Liver (tissue), 9 donors: ENCODE data around the gene PPIA. TPM values are rescaled to one million over a fixed set of nuclear protein-coding genes. Genes with fewer than 3 reads are reported as not detected.

ENCODE experiments used
- DNase-seq: peaks from one replicate; pipeline ENCODE4 v3.0.0-alpha.2; 2017; ENCODE audit warnings: low spot score
- H3K27ac ChIP-seq, 2 donors: one replicate each; pipeline ENCODE4 v1.7.0; 2013; ENCODE audit warnings: inconsistent platforms in 2 of 2, low read length in 2 of 2, control low read depth in 1 of 2, low read depth in 1 of 2, mild to moderate bottlenecking in 1 of 2
- H3K27me3 ChIP-seq, 4 donors: one replicate each; pipeline versions ENCODE4 v1.6.1 to v1.7.0; 2013; ENCODE audit warnings: low read length in 3 of 4, inconsistent platforms in 1 of 4, mild to moderate bottlenecking in 1 of 4, moderate library complexity in 1 of 4; ENCODE audit not compliant: control insufficient read depth in 4 of 4, insufficient read depth in 4 of 4
- H3K36me3 ChIP-seq, 4 donors: one replicate each; pipeline versions ENCODE4 v1.6.1 to v1.7.0; 2013; ENCODE audit warnings: low read length in 3 of 4, mild to moderate bottlenecking in 3 of 4, low read depth in 1 of 4, moderate library complexity in 1 of 4; ENCODE audit not compliant: control insufficient read depth in 4 of 4, insufficient read depth in 3 of 4
- H3K4me1 ChIP-seq, 4 donors: one replicate each; pipeline versions ENCODE4 v1.6.1 to v1.7.0; 2013; ENCODE audit warnings: low read length in 3 of 4, mild to moderate bottlenecking in 3 of 4, moderate library complexity in 1 of 4; ENCODE audit not compliant: control insufficient read depth in 4 of 4, insufficient read depth in 4 of 4
- H3K4me3 ChIP-seq, 3 donors: one replicate each; pipeline versions ENCODE4 v1.6.1 to v1.7.0; 2013; ENCODE audit warnings: low read length in 3 of 3, control low read depth in 1 of 3, low read depth in 1 of 3, mild to moderate bottlenecking in 1 of 3
- H3K9ac ChIP-seq, 2 donors: one replicate each; pipeline ENCODE4 v1.7.0; 2013; ENCODE audit warnings: low read length in 2 of 2, mild to moderate bottlenecking in 2 of 2, moderate library complexity in 2 of 2, control low read depth in 1 of 2, low read depth in 1 of 2
- H3K9me3 ChIP-seq, 4 donors: one replicate each; pipeline versions ENCODE4 v1.6.1 to v1.7.0; 2013; ENCODE audit warnings: low read length in 3 of 4; ENCODE audit not compliant: control insufficient read depth in 4 of 4
- ATF3 ChIP-seq: IDR thresholded peaks from 2 replicates; pipeline ENCODE4 v1.6.1; 2016; ENCODE audit warnings: antibody characterized with exemption
- CTCF ChIP-seq: fragments of 150-350 bp; IDR thresholded peaks from 2 replicates; pipeline ENCODE4 v1.5.1; 2017; ENCODE audit warnings: improper control_type of control experiment, low read depth, low read length; ENCODE audit not compliant: missing input control
- EGR1 ChIP-seq, 2 donors: IDR thresholded peaks; 2 replicates each; pipeline ENCODE4 v1.6.1; 2016 to 2018; ENCODE audit warnings: antibody characterized with exemption in 2 of 2, low read depth in 2 of 2
- FOXA2 ChIP-seq: IDR thresholded peaks from 2 replicates; pipeline ENCODE4 v1.6.1; 2016; ENCODE audit warnings: antibody characterized with exemption
- GABPA ChIP-seq, 2 donors: IDR thresholded peaks in 1 of 2; conservative IDR thresholded peaks in 1 of 2; 2 replicates each; pipeline ENCODE4 v1.6.1; 2016; ENCODE audit warnings: antibody characterized with exemption in 2 of 2, mild to moderate bottlenecking in 1 of 2, moderate library complexity in 1 of 2
- HNF4A ChIP-seq, 2 donors: conservative IDR thresholded peaks; 2 replicates each; pipeline ENCODE4 v1.6.1; 2016; ENCODE audit warnings: antibody characterized with exemption in 2 of 2, mild to moderate bottlenecking in 2 of 2
- HNF4G ChIP-seq: IDR thresholded peaks from 2 replicates; pipeline ENCODE4 v1.6.1; 2016; ENCODE audit warnings: antibody characterized with exemption
- JUND ChIP-seq, 2 donors: IDR thresholded peaks; 2 replicates each; pipeline ENCODE4 v1.6.1; 2016; ENCODE audit warnings: antibody characterized with exemption in 2 of 2
- MAX ChIP-seq: IDR thresholded peaks from 2 replicates; pipeline ENCODE4 v1.6.1; 2016; ENCODE audit warnings: antibody characterized with exemption
- NR2F2 ChIP-seq: IDR thresholded peaks from 2 replicates; pipeline ENCODE4 v1.6.1; 2016; ENCODE audit warnings: antibody characterized with exemption
- RAD21 ChIP-seq, 2 donors: IDR thresholded peaks; 2 replicates each; pipeline ENCODE4 v1.6.1; 2016; ENCODE audit warnings: antibody characterized with exemption in 2 of 2, mild to moderate bottlenecking in 2 of 2
- REST ChIP-seq: IDR thresholded peaks from 2 replicates; pipeline ENCODE4 v1.6.1; 2016; ENCODE audit warnings: antibody characterized with exemption, mild to moderate bottlenecking
- RXRA ChIP-seq, 2 donors: IDR thresholded peaks; 2 replicates each; pipeline ENCODE4 v1.6.1; 2017 to 2018; ENCODE audit warnings: antibody characterized with exemption in 2 of 2, mild to moderate bottlenecking in 1 of 2
- SP1 ChIP-seq: IDR thresholded peaks from 2 replicates; pipeline ENCODE4 v1.6.1; 2018; ENCODE audit warnings: antibody characterized with exemption, mild to moderate bottlenecking
- TAF1 ChIP-seq: conservative IDR thresholded peaks from 2 replicates; pipeline ENCODE4 v1.6.1; 2016; ENCODE audit warnings: antibody characterized with exemption, mild to moderate bottlenecking
- YY1 ChIP-seq: IDR thresholded peaks from 2 replicates; pipeline ENCODE4 v1.6.1; 2016; ENCODE audit warnings: antibody characterized with exemption, mild to moderate bottlenecking
- ZBTB33 ChIP-seq: IDR thresholded peaks from 2 replicates; pipeline ENCODE4 v1.6.1; 2016; ENCODE audit warnings: antibody characterized with exemption
- WGBS: extraction: QIAGEN DNeasy Blood & Tissue Kit; methylation state at CpG from one replicate; pipeline ENCODE4 v1.1.7; 2013; 5-methylcytosine and 5-hydroxymethylcytosine counted together
- polyA plus RNA-seq, 2 donors: library from polyadenylated mRNA; stranded (reverse) in 1 of 2; unstranded in 1 of 2; fragments of 200-250 nt in 1 of 2; fragments of >200 nt in 1 of 2; fragmentation: Nextera tagmentation in 1 of 2; extraction: Ambion mirVana in 1 of 2; gene quantifications; one replicate each; pipeline versions ENCODE4 v1.2.1 to v1.2.3, GENCODE V29; 2013 to 2015
- total RNA-seq, 2 donors: library from RNA; depleted of rRNA; stranded (reverse); fragments of >200 nt; gene quantifications; one replicate each; pipeline ENCODE4 v1.2.3, GENCODE V29; 2014
- donor health status: healthy.
- donor health status: healthy.
- donor health status: healthy.
- donor health status: healthy.
- donor health status: healthy.

Gene PPIA
- total and polyA plus RNA-seq, 4 donors, result 834 to 1,873 (median 1,399) TPM

- Histone ChIP-seq H3K9me3 (no peaks in the 10 kb centered on the region), H3K4me3 (no peak overlapping the region), H3K9ac (no peak overlapping the region), H3K36me3 (peaks cover 8 to 50% (median 12%) of the 10 kb centered on the region in 4 donors), H3K4me1 (peaks cover 9 to 57% (median 48%) of the 10 kb centered on the region in 4 donors), H3K27ac (no peak overlapping the region), H3K27me3 (no peaks in the 10 kb centered on the region)
- no peak for TF ChIP-seq NR2F2
- no peak for TF ChIP-seq ATF3
- TF ChIP-seq REST, result no peak
- TF ChIP-seq HNF4G, result no peak
- no peak for DNase-seq
- 94% methylated on average over 11 of the region's 11 CpGs for WGBS
These were observed 30.1 kb upstream of the PPIA start for GRCh38 chr7:44766416-44766801.

GRCh38 chr7:44767134-44767911 is 29.2 kb upstream of the PPIA start:
- Histone ChIP-seq H3K4me1 (peaks cover 9 to 57% (median 48%) of the 10 kb centered on the region in 4 donors), H3K27me3 (no peaks in the 10 kb centered on the region), H3K36me3 (peaks cover 8 to 44% (median 12%) of the 10 kb centered on the region in 4 donors), H3K9ac (no peak overlapping the region), H3K9me3 (no peaks in the 10 kb centered on the region), H3K27ac (no peak overlapping the region), H3K4me3 (no peak overlapping the region)
- 80% methylated on average over 19 of the region's 19 CpGs for WGBS
- DNase-seq, result peak; percentile 20
- TF ChIP-seq MAX, result no peak
- TF ChIP-seq REST, result no peak
- no peak for TF ChIP-seq HNF4A (conservative IDR thresholded peaks at IDR 0.05)
- TF ChIP-seq SP1, result no peak
- TF ChIP-seq GABPA (IDR thresholded peaks at IDR 0.05 in 1 of 2, conservative IDR thresholded peaks at IDR 0.05 in 1 of 2), result no peak
- no peak for TF ChIP-seq JUND (IDR thresholded peaks at IDR 0.05)
- no peak for TF ChIP-seq TAF1
- TF ChIP-seq FOXA2, result no peak
- no peak for TF ChIP-seq HNF4G
- TF ChIP-seq CTCF, result no peak
- TF ChIP-seq ATF3, result no peak
- TF ChIP-seq RXRA (IDR thresholded peaks at IDR 0.05), result no peak
- no peak for TF ChIP-seq RAD21 (IDR thresholded peaks at IDR 0.05)
- TF ChIP-seq ZBTB33, result no peak
- TF ChIP-seq EGR1 (IDR thresholded peaks at IDR 0.05; ENCODE audit: low read depth in 2 of 2), result no peak
- TF ChIP-seq YY1, result no peak
- no peak for TF ChIP-seq NR2F2
